Adrenal gland (tissue), 12 donors: ENCODE measurements around the gene SNPH. TPM values are rescaled to one million over a fixed set of nuclear protein-coding genes. Genes with fewer than 3 reads are reported as not detected.
A peak's percentile ranks its signal among the peaks of the same experiment; 100 is the strongest.

Experiments used
- DNase-seq, 7 donors: peaks; one replicate each; pipeline ENCODE4 v3.0.0-alpha.2; 2019 to 2020
- H3K27ac ChIP-seq, 5 donors: fragments of 200-600 bp; sonication (generic) in 4 of 5; 1 replicate in 3 of 5; 2 replicates in 2 of 5; pipeline versions ENCODE4 v1.5.1 to v1.8.0; 2016 to 2020; ENCODE audit warnings: mild to moderate bottlenecking in 1 of 5
- H3K27me3 ChIP-seq: fragments of 200-600 bp; 2 replicates; pipeline ENCODE4 v1.8.0; 2021
- H3K36me3 ChIP-seq, 2 donors: fragments of 200-600 bp; replicated peaks in 1 of 2; 1 replicate in 1 of 2; 2 replicates in 1 of 2; pipeline versions ENCODE4 v1.5.1 to v1.8.0; 2018 to 2022
- H3K4me1 ChIP-seq, 2 donors: fragments of 200-600 bp; replicated peaks in 1 of 2; 1 replicate in 1 of 2; 2 replicates in 1 of 2; pipeline versions ENCODE4 v1.5.1 to v1.8.0; 2018 to 2021
- H3K4me3 ChIP-seq, 4 donors: fragments of 200-600 bp; sonication (generic) in 3 of 4; one replicate each; pipeline ENCODE4 v1.5.1; 2016 to 2018
- H3K9me3 ChIP-seq, 3 donors: fragments of 200-600 bp; sonication (generic) in 1 of 3; replicated peaks in 1 of 3; 1 replicate in 2 of 3; 2 replicates in 1 of 3; pipeline versions ENCODE4 v1.5.1 to v1.8.0; 2016 to 2021
- CTCF ChIP-seq, 6 experiments: fragments of 450-650 bp in 4 of 6; fragments of 200-600 bp in 2 of 6; sonication (generic) in 1 of 6; IDR thresholded peaks; 1 replicate in 5 of 6; 2 replicates in 1 of 6; pipeline versions ENCODE4 v1.5.1 to v1.8.0; 2016 to 2021; ENCODE audit warnings: antibody characterized with exemption in 6 of 6, mild to moderate bottlenecking in 2 of 6, moderate library complexity in 1 of 6
- POLR2A ChIP-seq, 2 donors: fragments of 450-650 bp; IDR thresholded peaks; one replicate each; pipeline ENCODE4 v1.6.1; 2017; ENCODE audit warnings: antibody characterized with exemption in 2 of 2, mild to moderate bottlenecking in 2 of 2, moderate library complexity in 1 of 2
- WGBS, 4 donors: extraction: QIAGEN DNeasy Blood & Tissue Kit in 2 of 4; methylation state at CpG; one replicate each; pipeline versions ENCODE4 v1.1.5 to v1.1.7; 2013 to 2017; 5-methylcytosine and 5-hydroxymethylcytosine counted together
- intact Hi-C, 2 donors: fragments of 100-400 bp; cut with DNase I; formaldehyde crosslinking; loops; one replicate each; pipeline versions ENCODE4 v1.14.1 to v1.15.0; 2022 to 2023
- polyA plus RNA-seq, 3 donors: library from polyadenylated mRNA; stranded (reverse); fragments of 200-250 nt in 2 of 3; fragments of 350-450 nt in 1 of 3; fragmentation: Illumina TruSeq in 1 of 3; extraction: RNeasy Lipid Tissue Mini Kit (QIAGEN cat#74804) in 1 of 3; gene quantifications; one replicate each; pipeline ENCODE4 v1.2.3, GENCODE V29; 2013 to 2014
- total RNA-seq, 9 donors: library from RNA; depleted of rRNA in 4 of 9; stranded (reverse); fragments of >200 nt in 4 of 9; fragments of 120-200 nt in 1 of 9; fragmentation: NEBNext Ultra II Directional in 1 of 9; extraction: Animal tissue kit (Norgen Biotek cat#: 25700) in 1 of 9; gene quantifications; one replicate each; pipeline versions ENCODE4 v1.1.0 to v1.2.4, GENCODE V29; 2013 to 2023
- donor health status: healthy with polysubstance abuse.
- donor health status: Bipolar disorder and iron deficiency.
- donor health status: DM: yes; HTN: yes; CAD: no.
- donor health status: DM: no; HTN: no; CAD: no.
- donor health status: DM: no; HTN: no; CAD: no.
- donor health status: DM: yes; HTN: yes; CAD: no.

Gene SNPH
- total and polyA plus RNA-seq, 12 donors = 2.1 to 18.9 (median 5.8) TPM

- peaks cover 0 to 17% of the 10 kb centered on the region in 2 donors for H3K4me1 ChIP-seq
- intact Hi-C loops = no loop called here
- H3K27ac ChIP-seq = peak overlapping the region in 2 of 5 donors; percentile 2 to 82
Observed at GRCh38 chr20:1337441-1337840, 71.3 kb downstream of the SNPH start.

DNA sequence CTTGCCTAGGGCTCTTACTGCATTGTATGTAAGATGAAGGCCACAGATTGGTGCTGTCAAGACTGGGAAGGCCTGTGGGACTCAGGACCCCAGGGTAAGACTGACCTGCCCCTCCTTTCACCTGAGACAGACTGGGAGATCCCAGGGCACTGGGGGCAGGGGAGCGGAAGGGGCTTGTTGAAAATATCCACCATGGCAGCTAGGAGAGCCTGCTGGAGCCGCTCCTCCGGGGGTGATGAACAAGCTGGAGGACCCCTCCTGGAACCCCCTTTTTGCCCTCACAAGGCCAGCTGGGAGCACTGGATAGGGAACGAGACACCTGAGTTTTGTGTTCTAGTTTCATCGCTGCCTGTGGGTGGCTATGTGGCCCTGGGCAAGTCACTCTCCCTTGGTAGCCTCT is 72.0 kb downstream of the SNPH start:
- H3K27me3 ChIP-seq = no peaks in the 10 kb centered on the region
- peak overlapping the region in 2 of 5 donors; percentile 2 to 82 for H3K27ac ChIP-seq
- 95 to 100% (median 99%) methylated on average over 1 to 5 of the region's 5 CpGs for WGBS, 4 donors
- TF ChIP-seq POLR2A (IDR thresholded peaks at IDR 0.05) = no peak
- TF ChIP-seq CTCF (IDR thresholded peaks at IDR 0.05) = no peak
- no peak overlapping the region for H3K4me3 ChIP-seq
- H3K36me3 ChIP-seq = no peaks in the 10 kb centered on the region
- peaks cover 0 to 12% of the 10 kb centered on the region in 2 donors for H3K4me1 ChIP-seq
- DNase-seq = peak in 1 of 7 donors; percentile 47
- no peaks in the 10 kb centered on the region for H3K9me3 ChIP-seq
- intact Hi-C loops = no loop called here

More at GRCh38 chr20:1337441-1337840, 71.3 kb downstream of the SNPH start:
- peak in 1 of 7 donors; percentile 33 for DNase-seq
- H3K36me3 ChIP-seq = no peaks in the 10 kb centered on the region
- TF ChIP-seq POLR2A (IDR thresholded peaks at IDR 0.05) = no peak
- no peak for TF ChIP-seq CTCF (IDR thresholded peaks at IDR 0.05)
- no peaks in the 10 kb centered on the region for H3K27me3 ChIP-seq
- no peak overlapping the region for H3K4me3 ChIP-seq
- no peaks in the 10 kb centered on the region for H3K9me3 ChIP-seq
- WGBS, 4 donors = 58 to 69% (median 65%) methylated on average over 4 to 5 of the region's 5 CpGs

GRCh38 chr20:1338801-1339200 is 72.7 kb downstream of the SNPH start:
- TF ChIP-seq CTCF (IDR thresholded peaks at IDR 0.05) (no peak), POLR2A (IDR thresholded peaks at IDR 0.05) (no peak)
- DNase-seq = peak in 1 of 7 donors; percentile 37
- Histone ChIP-seq H3K27me3 (no peaks in the 10 kb centered on the region), H3K27ac (no peak overlapping the region), H3K36me3 (no peaks in the 10 kb centered on the region), H3K4me3 (no peak overlapping the region), H3K4me1 (peaks cover 0 to 11% of the 10 kb centered on the region in 2 donors), H3K9me3 (no peaks in the 10 kb centered on the region)
- intact Hi-C loops = no loop called here
- 87 to 93% (median 88%) methylated on average over 4 of the region's 4 CpGs for WGBS, 4 donors

GRCh38 chr20:1341561-1342265 is 75.6 kb downstream of the SNPH start:
- peak in 3 of 7 donors; percentile 32 to 51 (median 44) for DNase-seq
- no peak overlapping the region for H3K4me3 ChIP-seq
- no peaks in the 10 kb centered on the region for H3K9me3 ChIP-seq
- H3K36me3 ChIP-seq = no peaks in the 10 kb centered on the region
- WGBS, 4 donors = 77 to 89% (median 79%) methylated on average over 4 to 5 of the region's 5 CpGs
- intact Hi-C loops = no loop called here
- H3K4me1 ChIP-seq = peaks cover 0 to 6% of the 10 kb centered on the region in 2 donors
- TF ChIP-seq CTCF (IDR thresholded peaks at IDR 0.05) (no peak), POLR2A (IDR thresholded peaks at IDR 0.05) (no peak)
- no peaks in the 10 kb centered on the region for H3K27me3 ChIP-seq
- no peak overlapping the region for H3K27ac ChIP-seq
